ENCODE data around the gene ZBTB4. TPM values are rescaled to one million over a fixed set of nuclear protein-coding genes. Genes with fewer than 3 reads are reported as not detected.

ZBTB4 gene
- total RNA-seq, 1 donor from 2014 or later = 9.2 TPM

GRCh38 chr17:7497228-7497627, 17.8 kb upstream of the ZBTB4 start:
- FAIRE-seq (no peak), DNase-seq (ENCODE audit: low read depth) (no peak)
- H3K27me3 ChIP-seq (ENCODE audit: control insufficient read depth, insufficient read depth, low read length) = no peaks in the 10 kb centered on the region
- peaks cover 51% of the 10 kb centered on the region for H3K36me3 ChIP-seq (ENCODE audit: control insufficient read depth, insufficient read depth, low read length)
- no peak overlapping the region for H3K4me3 ChIP-seq (ENCODE audit: low read depth, low read length)
- TF ChIP-seq CTCF (IDR thresholded peaks at IDR 0.05; ENCODE audit: insufficient read depth, low read length, severe bottlenecking) = no peak

- DNase-seq (ENCODE audit: low read depth) (no peak), FAIRE-seq (no peak)
- TF ChIP-seq CTCF (IDR thresholded peaks at IDR 0.05; ENCODE audit: insufficient read depth, low read length, severe bottlenecking) = no peak
- H3K27me3 ChIP-seq (ENCODE audit: control insufficient read depth, insufficient read depth, low read length) = no peaks in the 10 kb centered on the region
- H3K4me3 ChIP-seq (ENCODE audit: low read depth, low read length) = no peak overlapping the region
- H3K36me3 ChIP-seq (ENCODE audit: control insufficient read depth, insufficient read depth, low read length) = peaks cover 50% of the 10 kb centered on the region
Observed at GRCh38 chr17:7496470-7497183, 17.2 kb upstream of the ZBTB4 start.

GRCh38 chr17:7495906-7496434, 16.5 kb upstream of the ZBTB4 start:
- Histone ChIP-seq H3K36me3 (ENCODE audit: control insufficient read depth, insufficient read depth, low read length) (peaks cover 46% of the 10 kb centered on the region), H3K4me3 (ENCODE audit: low read depth, low read length) (no peak overlapping the region), H3K27me3 (ENCODE audit: control insufficient read depth, insufficient read depth, low read length) (no peaks in the 10 kb centered on the region)
- FAIRE-seq (no peak), DNase-seq (ENCODE audit: low read depth) (no peak)
- TF ChIP-seq CTCF (IDR thresholded peaks at IDR 0.05; ENCODE audit: insufficient read depth, low read length, severe bottlenecking) = no peak

GRCh38 chr17:7493941-7494340, 14.5 kb upstream of the ZBTB4 start:
- no peak for TF ChIP-seq CTCF (IDR thresholded peaks at IDR 0.05; ENCODE audit: insufficient read depth, low read length, severe bottlenecking)
- peaks cover 33% of the 10 kb centered on the region for H3K36me3 ChIP-seq (ENCODE audit: control insufficient read depth, insufficient read depth, low read length)
- FAIRE-seq (no peak), DNase-seq (ENCODE audit: low read depth) (no peak)
- no peaks in the 10 kb centered on the region for H3K27me3 ChIP-seq (ENCODE audit: control insufficient read depth, insufficient read depth, low read length)
- no peak overlapping the region for H3K4me3 ChIP-seq (ENCODE audit: low read depth, low read length)

- no peaks in the 10 kb centered on the region for H3K27me3 ChIP-seq (ENCODE audit: control insufficient read depth, insufficient read depth, low read length)
- FAIRE-seq (no peak), DNase-seq (ENCODE audit: low read depth) (no peak)
- TF ChIP-seq CTCF (IDR thresholded peaks at IDR 0.05; ENCODE audit: insufficient read depth, low read length, severe bottlenecking) = no peak
- peaks cover 16% of the 10 kb centered on the region for H3K36me3 ChIP-seq (ENCODE audit: control insufficient read depth, insufficient read depth, low read length)
- H3K4me3 ChIP-seq (ENCODE audit: low read depth, low read length) = no peak overlapping the region
Observed at GRCh38 chr17:7491583-7491982, 12.2 kb upstream of the ZBTB4 start.

GRCh38 chr17:7490144-7490543, 10.7 kb upstream of the ZBTB4 start:
- H3K4me3 ChIP-seq (ENCODE audit: low read depth, low read length) = no peak overlapping the region
- no peaks in the 10 kb centered on the region for H3K27me3 ChIP-seq (ENCODE audit: control insufficient read depth, insufficient read depth, low read length)
- H3K36me3 ChIP-seq (ENCODE audit: control insufficient read depth, insufficient read depth, low read length) = peaks cover 7% of the 10 kb centered on the region
- no peak for FAIRE-seq
- DNase-seq (ENCODE audit: low read depth) = no peak
- TF ChIP-seq CTCF (IDR thresholded peaks at IDR 0.05; ENCODE audit: insufficient read depth, low read length, severe bottlenecking) = no peak

Data from bronchial epithelial cell (primary cell).